HepG2 (cell line): ENCODE measurements around the gene EPHB4. TPM values are rescaled to one million over a fixed set of nuclear protein-coding genes. Genes with fewer than 3 reads are reported as not detected.
A peak's percentile ranks its signal among the peaks of the same experiment; 100 is the strongest.

ENCODE experiments used
- BRD4 ChIP-seq: sonication (generic); formaldehyde crosslinking; IDR thresholded peaks from 2 replicates; pipeline ENCODE4 v1.4.0; 2020; ENCODE audit warnings: missing genetic modification reagents
- DR1 ChIP-seq: sonication (generic); formaldehyde crosslinking; IDR thresholded peaks from 2 replicates; pipeline ENCODE4 v1.8.0; 2021; ENCODE audit warnings: mild to moderate bottlenecking, missing genetic modification reagents, inconsistent platforms
- GTF3A ChIP-seq: sonication (generic); formaldehyde crosslinking; conservative IDR thresholded peaks from 2 replicates; pipeline ENCODE4 v1.4.0; 2020; ENCODE audit warnings: mild to moderate bottlenecking, missing genetic modification reagents
- HCFC1 ChIP-seq: fragments of 150-350 bp; IDR thresholded peaks from 2 replicates; pipeline ENCODE4 v1.6.1; 2014; ENCODE audit warnings: low read depth, low read length
- HMGA1 ChIP-seq: sonication (generic); formaldehyde crosslinking; conservative IDR thresholded peaks from 2 replicates; pipeline ENCODE4 v1.4.0; 2020; ENCODE audit warnings: missing genetic modification reagents
- MATR3 ChIP-seq: sonication (generic); formaldehyde crosslinking; IDR thresholded peaks from 2 replicates; pipeline ENCODE4 v1.4.0; 2020; ENCODE audit warnings: missing genetic modification reagents
- PRMT3 ChIP-seq: sonication (generic); formaldehyde crosslinking; IDR thresholded peaks from 2 replicates; pipeline ENCODE4 v1.8.1; 2022; ENCODE audit warnings: low read depth, mild to moderate bottlenecking, moderate library complexity, missing genetic modification reagents, borderline replicate concordance
- SMAD1 ChIP-seq: sonication (generic); formaldehyde crosslinking; IDR thresholded peaks from 2 replicates; pipeline ENCODE4 v1.4.0; 2020; ENCODE audit warnings: missing genetic modification reagents, low read depth, mild to moderate bottlenecking, borderline replicate concordance
- SOX13 ChIP-seq, 3 experiments: fragments of 450-650 bp in 1 of 3; sonication (generic) in 1 of 3; formaldehyde crosslinking in 1 of 3; IDR thresholded peaks in 2 of 3; conservative IDR thresholded peaks in 1 of 3; 2 replicates each; pipeline versions ENCODE4 v1.5.0 to v1.6.1; 2016 to 2020; ENCODE audit warnings: antibody characterized with exemption in 1 of 3, mild to moderate bottlenecking in 1 of 3, missing compliant biosample characterization in 1 of 3, missing genetic modification reagents in 1 of 3, moderate library complexity in 1 of 3
- TERF1 ChIP-seq: sonication (generic); formaldehyde crosslinking; IDR thresholded peaks from 2 replicates; pipeline ENCODE4 v1.8.0; 2022; ENCODE audit warnings: mild to moderate bottlenecking, missing genetic modification reagents, moderate library complexity
- ZNF12 ChIP-seq: sonication (generic); formaldehyde crosslinking; IDR thresholded peaks from 2 replicates; pipeline ENCODE4 v1.5.0; 2020; ENCODE audit warnings: missing genetic modification reagents
- ZNF546 ChIP-seq: sonication (generic); formaldehyde crosslinking; conservative IDR thresholded peaks from 2 replicates; pipeline ENCODE4 v1.8.1; 2023; ENCODE audit warnings: mild to moderate bottlenecking, missing genetic modification reagents
- ZNF549 ChIP-seq: sonication (generic); formaldehyde crosslinking; IDR thresholded peaks from 2 replicates; pipeline ENCODE4 v1.5.0; 2020; ENCODE audit warnings: missing genetic modification reagents
- ZNF709 ChIP-seq: sonication (generic); formaldehyde crosslinking; IDR thresholded peaks from 2 replicates; pipeline ENCODE4 v1.5.0; 2020; ENCODE audit warnings: mild to moderate bottlenecking, missing genetic modification reagents
- ZSCAN25 ChIP-seq: sonication (generic); formaldehyde crosslinking; IDR thresholded peaks from 2 replicates; pipeline ENCODE4 v1.8.0; 2022; ENCODE audit warnings: mild to moderate bottlenecking, missing genetic modification reagents
- polyA plus RNA-seq, 8 experiments: library from polyadenylated mRNA; depleted of rRNA in 3 of 8; stranded (reverse) in 7 of 8; unstranded in 1 of 8; fragments of >200 nt; fragmentation: Illumina TruSeq in 4 of 8; extraction: Trizol in 4 of 8; gene quantifications; 2 replicates each; pipeline versions ENCODE4 v1.2.1 to v1.2.3, GENCODE V29; 2011 to 2016; ENCODE audit warnings: low read depth in 4 of 8, missing spikeins in 1 of 8, mixed read lengths in 1 of 8; ENCODE audit not compliant: insufficient read depth in 1 of 8
- total RNA-seq, 5 experiments: library from RNA; depleted of rRNA; stranded (reverse); fragments of >200 nt; fragmentation: Illumina TruSeq; extraction: Trizol; gene quantifications; 2 replicates each; pipeline ENCODE4 v1.2.3, GENCODE V29; 2016; ENCODE audit warnings: low read depth in 1 of 5
- TF ChIP-seq, protein P1 (sequence below): IDR thresholded peaks from 2 replicates; pipeline ENCODE4 v1.6.1; 2016; ENCODE audit warnings: missing genetic modification reagents, missing compliant biosample characterization
- TF ChIP-seq, protein P2 (sequence below): sonication (generic); formaldehyde crosslinking; IDR thresholded peaks from 2 replicates; pipeline ENCODE4 v1.4.0; 2020; ENCODE audit warnings: missing genetic modification reagents, mild to moderate bottlenecking, borderline replicate concordance

Gene EPHB4
- total and polyA plus RNA-seq, 2 of the 13 experiments (the other 11 are each of a cell fraction or from before 2014, with no cell fraction given), result 61.4 to 69.6 TPM

- peak; percentile 86; the same call in 1 of the 2 replicates for TF ChIP-seq GTF3A (CRISPR knock-in tag)
- no peak for TF ChIP-seq SOX13 (IDR thresholded peaks at IDR 0.05)
- TF ChIP-seq SOX13 (CRISPR knock-in tag; conservative IDR thresholded peaks at IDR 0.05 in 1 of 2, IDR thresholded peaks at IDR 0.05 in 1 of 2), result peak in 1 of 2 experiments; percentile 37; a peak in 1 of 4 replicates
- peak; percentile 93 for TF ChIP-seq DR1 (CRISPR knock-in tag)
- TF ChIP-seq MATR3, result no peak
- TF ChIP-seq ZNF546 (CRISPR knock-in tag), result 0 out of 2 replicates have a peak, but pooled peaks have one; percentile 82
- TF ChIP-seq, protein P1, sequence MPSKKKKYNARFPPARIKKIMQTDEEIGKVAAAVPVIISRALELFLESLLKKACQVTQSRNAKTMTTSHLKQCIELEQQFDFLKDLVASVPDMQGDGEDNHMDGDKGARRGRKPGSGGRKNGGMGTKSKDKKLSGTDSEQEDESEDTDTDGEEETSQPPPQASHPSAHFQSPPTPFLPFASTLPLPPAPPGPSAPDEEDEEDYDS (CRISPR knock-in tag), result peak; percentile 75
- peak; percentile 69; the same call in 1 of the 2 replicates for TF ChIP-seq SMAD1 (CRISPR knock-in tag)
- no peak for TF ChIP-seq HMGA1 (CRISPR knock-in tag)
- peak; percentile 47; the same call in 1 of the 2 replicates for TF ChIP-seq ZNF709 (CRISPR knock-in tag)
- TF ChIP-seq PRMT3 (CRISPR knock-in tag), result peak; percentile 20; the same call in 1 of the 2 replicates
- TF ChIP-seq, protein P2, sequence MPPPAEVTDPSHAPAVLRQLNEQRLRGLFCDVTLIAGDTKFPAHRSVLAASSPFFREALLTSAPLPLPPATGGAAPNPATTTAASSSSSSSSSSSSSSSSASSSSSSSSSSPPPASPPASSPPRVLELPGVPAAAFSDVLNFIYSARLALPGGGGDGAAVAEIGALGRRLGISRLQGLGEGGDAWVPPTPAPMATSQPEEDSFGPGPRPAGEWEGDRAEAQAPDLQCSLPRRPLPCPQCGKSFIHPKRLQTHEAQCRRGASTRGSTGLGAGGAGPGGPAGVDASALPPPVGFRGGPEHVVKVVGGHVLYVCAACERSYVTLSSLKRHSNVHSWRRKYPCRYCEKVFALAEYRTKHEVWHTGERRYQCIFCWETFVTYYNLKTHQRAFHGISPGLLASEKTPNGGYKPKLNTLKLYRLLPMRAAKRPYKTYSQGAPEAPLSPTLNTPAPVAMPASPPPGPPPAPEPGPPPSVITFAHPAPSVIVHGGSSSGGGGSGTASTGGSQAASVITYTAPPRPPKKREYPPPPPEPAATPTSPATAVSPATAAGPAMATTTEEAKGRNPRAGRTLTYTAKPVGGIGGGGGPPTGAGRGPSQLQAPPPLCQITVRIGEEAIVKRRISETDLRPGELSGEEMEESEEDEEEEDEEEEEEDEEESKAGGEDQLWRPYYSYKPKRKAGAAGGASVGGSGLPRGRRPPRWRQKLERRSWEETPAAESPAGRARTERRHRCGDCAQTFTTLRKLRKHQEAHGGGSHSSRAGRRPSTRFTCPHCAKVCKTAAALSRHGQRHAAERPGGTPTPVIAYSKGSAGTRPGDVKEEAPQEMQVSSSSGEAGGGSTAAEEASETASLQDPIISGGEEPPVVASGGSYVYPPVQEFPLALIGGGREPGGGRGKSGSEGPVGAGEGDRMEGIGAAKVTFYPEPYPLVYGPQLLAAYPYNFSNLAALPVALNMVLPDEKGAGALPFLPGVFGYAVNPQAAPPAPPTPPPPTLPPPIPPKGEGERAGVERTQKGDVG (CRISPR knock-in tag), result peak; percentile 25; the same call in 1 of the 2 replicates
- TF ChIP-seq HCFC1, result peak; percentile 57; the same call in 1 of the 2 replicates
- 0 out of 2 replicates have a peak, but pooled peaks have one; percentile 13 for TF ChIP-seq ZSCAN25 (CRISPR knock-in tag)
- TF ChIP-seq BRD4 (CRISPR knock-in tag), result peak; percentile 69; the same call in 1 of the 2 replicates
- TF ChIP-seq ZNF549 (CRISPR knock-in tag), result no peak
- peak; percentile 21; the same call in 1 of the 2 replicates for TF ChIP-seq ZNF12 (CRISPR knock-in tag)
- no peak for TF ChIP-seq TERF1 (CRISPR knock-in tag)
Observed at GRCh38 chr7:100874577-100875355, 47.4 kb upstream of the EPHB4 start, which contains the start of gene SRRT (continued).
